ENCODE data around the gene UCHL5. TPM values are rescaled to one million over a fixed set of nuclear protein-coding genes. Genes with fewer than 3 reads are reported as not detected.

The UCHL5 gene
- total and polyA plus RNA-seq, 2 of the 13 experiments (the other 11 are each of a cell fraction or from before 2014, with no cell fraction given) = 18.2 to 44.1 TPM

GRCh38 chr1:193036337-193037047 lies 22.7 kb downstream of the UCHL5 start (continued):
- no peak for TF ChIP-seq ZBTB49 (CRISPR knock-in tag; IDR thresholded peaks at IDR 0.05; ENCODE audit: borderline replicate concordance)
- TF ChIP-seq FOXJ3 (CRISPR knock-in tag; IDR thresholded peaks at IDR 0.05; ENCODE audit: borderline replicate concordance) = peak; percentile 54; the same call in 1 of the 2 replicates
- TF ChIP-seq FOXP1 (IDR thresholded peaks at IDR 0.05) = no peak
- TF ChIP-seq FOXP1 (CRISPR knock-in tag; IDR thresholded peaks at IDR 0.05) = peak; percentile 75
- 0 out of 2 replicates have a peak, but pooled peaks have one; percentile 18 for TF ChIP-seq RARA (CRISPR knock-in tag; IDR thresholded peaks at IDR 0.05)
- TF ChIP-seq ZNF609 (CRISPR knock-in tag; IDR thresholded peaks at IDR 0.05; ENCODE audit: borderline replicate concordance) = peak; percentile 49; the same call in 1 of the 2 replicates
- no peak for TF ChIP-seq ZNF800 (CRISPR knock-in tag; IDR thresholded peaks at IDR 0.05)
- no peak for TF ChIP-seq ETS1 (CRISPR knock-in tag; IDR thresholded peaks at IDR 0.05)
- TF ChIP-seq SOX6 (IDR thresholded peaks at IDR 0.05) = no peak
- peak; percentile 14; the same call in 1 of the 2 replicates for TF ChIP-seq SOX6 (CRISPR knock-in tag; IDR thresholded peaks at IDR 0.05)
- peak; percentile 70; the same call in 1 of the 2 replicates for TF ChIP-seq SOX5 (CRISPR knock-in tag; IDR thresholded peaks at IDR 0.05; ENCODE audit: borderline replicate concordance)
- 0 out of 2 replicates have a peak, but pooled peaks have one; percentile 28 for TF ChIP-seq ISL2 (CRISPR knock-in tag; IDR thresholded peaks at IDR 0.05)

Measured in HepG2 (cell line).